ENCODE measurements around the gene PEX12.

PEX12 gene

DNA sequence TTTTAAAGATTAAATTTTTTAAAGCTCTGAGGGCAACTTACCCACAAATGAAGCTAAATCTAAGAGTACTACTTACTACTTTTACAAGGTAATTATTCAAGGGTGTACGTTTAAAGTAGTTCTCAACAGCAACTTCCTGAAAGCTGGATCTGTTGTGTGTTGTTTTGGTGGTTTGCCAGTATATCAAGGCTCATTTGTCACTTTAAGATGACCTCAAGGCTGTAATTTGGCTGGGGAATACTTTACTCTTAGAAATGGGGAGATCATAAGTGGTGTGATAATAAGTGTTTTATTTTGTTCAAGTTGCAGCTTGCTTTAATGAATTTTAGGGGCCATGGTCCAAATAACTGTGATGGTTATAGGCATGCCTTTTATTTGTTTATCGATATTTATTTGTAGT lies 39.1 kb upstream of the PEX12 start:
- H3K4me2 ChIP-seq (ENCODE audit: low read length, poor library complexity, severe bottlenecking) = no peak overlapping the region
- no peak overlapping the region for H3K14ac ChIP-seq (ENCODE audit: low read length in 2 of 2)
- no peak for DNase-seq
- H3K9ac ChIP-seq (ENCODE audit: low read length) = no peak overlapping the region
- H3K27me3 ChIP-seq (ENCODE audit: control insufficient read depth in 1 of 2, insufficient read depth in 1 of 2, low read length in 2 of 2) = no peaks in the 10 kb centered on the region
- no peak overlapping the region for H3K4ac ChIP-seq (ENCODE audit: low read depth in 1 of 2, low read length in 2 of 2)
- H4K91ac ChIP-seq (ENCODE audit: low read length) = no peak overlapping the region
- no peak overlapping the region for H2BK15ac ChIP-seq (ENCODE audit: low read depth, poor library complexity, severe bottlenecking)
- H2BK12ac ChIP-seq (ENCODE audit: low read length in 2 of 2) = no peak overlapping the region
- no peak overlapping the region for H3K27ac ChIP-seq (ENCODE audit: low read length, poor library complexity, severe bottlenecking)
- H2BK120ac ChIP-seq (ENCODE audit: low read depth, low read length) = no peak overlapping the region
- no peak overlapping the region for H2AK5ac ChIP-seq (ENCODE audit: low read length, severe bottlenecking)
- no peak overlapping the region for H2BK5ac ChIP-seq (ENCODE audit: low read depth, low read length, poor library complexity, severe bottlenecking)
- no peak overlapping the region for H4K8ac ChIP-seq (ENCODE audit: low read length)
- H3K4me1 ChIP-seq (ENCODE audit: control insufficient read depth, insufficient read depth, low read depth, low read length) = no peaks in the 10 kb centered on the region
- peaks cover 12 to 50% of the 10 kb centered on the region in 2 experiments for H3K36me3 ChIP-seq (ENCODE audit: control insufficient read depth in 1 of 2, insufficient read depth in 2 of 2, low read depth in 1 of 2, low read length in 2 of 2)
- H3K9me3 ChIP-seq (ENCODE audit: control insufficient read depth, low read length) = no peaks in the 10 kb centered on the region
- H3K23ac ChIP-seq (ENCODE audit: low read length in 2 of 2) = no peak overlapping the region
- H3K79me1 ChIP-seq (replicated peaks; ENCODE audit: low read length, poor library complexity, severe bottlenecking) = peaks cover 18% of the 10 kb centered on the region
- no peak overlapping the region for H2AFZ ChIP-seq (ENCODE audit: low read depth, low read length)
- H3K18ac ChIP-seq (ENCODE audit: low read depth in 1 of 2, low read length in 2 of 2) = no peak overlapping the region
- H3K4me3 ChIP-seq (ENCODE audit: insufficient read depth in 1 of 2, low read depth in 1 of 2, low read length in 2 of 2) = no peak overlapping the region
- 57% methylated on average over 1 of the region's 2 CpGs for WGBS

DNA sequence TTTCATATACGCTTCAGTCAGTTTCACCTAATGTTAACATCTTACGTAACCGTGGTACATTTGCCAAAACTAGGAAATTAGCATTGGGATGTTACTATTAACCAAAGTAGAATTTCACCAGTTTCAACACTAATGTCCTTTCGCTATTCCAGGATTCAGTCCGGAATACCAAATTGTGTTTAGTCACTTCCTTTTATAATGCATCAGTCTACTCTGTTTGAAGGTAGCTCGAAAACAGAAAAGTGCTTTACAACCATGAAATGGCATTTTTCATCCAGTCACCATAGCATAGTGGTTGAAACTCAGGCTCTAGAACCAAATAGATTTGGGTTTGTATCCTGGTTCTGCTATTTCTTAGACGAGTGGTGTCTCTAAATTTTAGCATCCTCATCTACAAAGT lies 38.2 kb upstream of the PEX12 start:
- Histone ChIP-seq H2AK5ac (ENCODE audit: low read length, severe bottlenecking) (no peak overlapping the region), H2BK15ac (ENCODE audit: low read depth, poor library complexity, severe bottlenecking) (no peak overlapping the region), H3K27ac (ENCODE audit: low read length, poor library complexity, severe bottlenecking) (no peak overlapping the region), H3K18ac (ENCODE audit: low read depth in 1 of 2, low read length in 2 of 2) (no peak overlapping the region), H4K91ac (ENCODE audit: low read length) (no peak overlapping the region), H2BK12ac (ENCODE audit: low read length in 2 of 2) (no peak overlapping the region), H3K4me1 (ENCODE audit: control insufficient read depth, insufficient read depth, low read depth, low read length) (no peaks in the 10 kb centered on the region), H4K8ac (ENCODE audit: low read length) (no peak overlapping the region), H3K27me3 (ENCODE audit: control insufficient read depth in 1 of 2, insufficient read depth in 1 of 2, low read length in 2 of 2) (no peaks in the 10 kb centered on the region), H3K79me1 (replicated peaks; ENCODE audit: low read length, poor library complexity, severe bottlenecking) (peaks cover 18% of the 10 kb centered on the region), H3K4me2 (ENCODE audit: low read length, poor library complexity, severe bottlenecking) (no peak overlapping the region), H2BK5ac (ENCODE audit: low read depth, low read length, poor library complexity, severe bottlenecking) (no peak overlapping the region), H2AFZ (ENCODE audit: low read depth, low read length) (no peak overlapping the region), H3K9ac (ENCODE audit: low read length) (no peak overlapping the region), H3K9me3 (ENCODE audit: control insufficient read depth, low read length) (no peaks in the 10 kb centered on the region), H3K23ac (ENCODE audit: low read length in 2 of 2) (no peak overlapping the region), H3K14ac (ENCODE audit: low read length in 2 of 2) (no peak overlapping the region), H3K4ac (ENCODE audit: low read depth in 1 of 2, low read length in 2 of 2) (no peak overlapping the region), H3K4me3 (ENCODE audit: insufficient read depth in 1 of 2, low read depth in 1 of 2, low read length in 2 of 2) (no peak overlapping the region), H2BK120ac (ENCODE audit: low read depth, low read length) (no peak overlapping the region), H3K36me3 (ENCODE audit: control insufficient read depth in 1 of 2, insufficient read depth in 2 of 2, low read depth in 1 of 2, low read length in 2 of 2) (peaks cover 12 to 54% of the 10 kb centered on the region in 2 experiments)
- no peak for DNase-seq
- WGBS = 96% methylated on average over 6 of the region's 7 CpGs

DNA sequence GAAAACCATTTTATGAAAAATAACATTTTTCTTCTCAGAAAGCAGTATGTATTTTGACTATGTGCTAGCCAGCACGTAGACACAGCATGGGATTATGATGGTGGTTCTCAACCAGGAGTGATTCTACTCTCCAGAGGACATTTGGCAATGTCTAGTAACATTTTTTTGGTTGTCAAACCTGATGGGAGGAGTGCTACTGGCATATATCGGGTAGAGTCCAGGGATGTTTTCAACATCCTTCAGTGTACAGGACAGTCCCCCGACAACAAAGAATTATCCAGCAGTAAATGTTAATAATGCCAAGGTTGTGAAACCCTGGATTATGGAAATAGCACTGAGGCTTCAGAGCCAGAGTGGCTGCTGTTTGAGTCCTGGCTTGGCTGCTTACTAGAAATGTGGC lies 36.4 kb upstream of the PEX12 start:
- H3K36me3 ChIP-seq (ENCODE audit: control insufficient read depth in 1 of 2, insufficient read depth in 2 of 2, low read depth in 1 of 2, low read length in 2 of 2) = peaks cover 15 to 58% of the 10 kb centered on the region in 2 experiments
- H2AK5ac ChIP-seq (ENCODE audit: low read length, severe bottlenecking) = no peak overlapping the region
- no peak overlapping the region for H4K91ac ChIP-seq (ENCODE audit: low read length)
- H3K27me3 ChIP-seq (ENCODE audit: control insufficient read depth in 1 of 2, insufficient read depth in 1 of 2, low read length in 2 of 2) = no peaks in the 10 kb centered on the region
- no peak overlapping the region for H2AFZ ChIP-seq (ENCODE audit: low read depth, low read length)
- no peaks in the 10 kb centered on the region for H3K9me3 ChIP-seq (ENCODE audit: control insufficient read depth, low read length)
- no peak overlapping the region for H2BK12ac ChIP-seq (ENCODE audit: low read length in 2 of 2)
- H3K18ac ChIP-seq (ENCODE audit: low read depth in 1 of 2, low read length in 2 of 2) = no peak overlapping the region
- 98% methylated on average over 3 of the region's 3 CpGs for WGBS
- H3K4me2 ChIP-seq (ENCODE audit: low read length, poor library complexity, severe bottlenecking) = no peak overlapping the region
- no peak overlapping the region for H3K9ac ChIP-seq (ENCODE audit: low read length)
- H2BK5ac ChIP-seq (ENCODE audit: low read depth, low read length, poor library complexity, severe bottlenecking) = no peak overlapping the region
- no peak overlapping the region for H3K23ac ChIP-seq (ENCODE audit: low read length in 2 of 2)
- H3K4me3 ChIP-seq (ENCODE audit: insufficient read depth in 1 of 2, low read depth in 1 of 2, low read length in 2 of 2) = no peak overlapping the region
- no peak overlapping the region for H3K27ac ChIP-seq (ENCODE audit: low read length, poor library complexity, severe bottlenecking)
- no peak for DNase-seq
- no peak overlapping the region for H3K14ac ChIP-seq (ENCODE audit: low read length in 2 of 2)
- no peak overlapping the region for H2BK15ac ChIP-seq (ENCODE audit: low read depth, poor library complexity, severe bottlenecking)
- no peak overlapping the region for H2BK120ac ChIP-seq (ENCODE audit: low read depth, low read length)
- no peak overlapping the region for H4K8ac ChIP-seq (ENCODE audit: low read length)
- H3K79me1 ChIP-seq (replicated peaks; ENCODE audit: low read length, poor library complexity, severe bottlenecking) = peaks cover 11% of the 10 kb centered on the region
- no peak overlapping the region for H3K4ac ChIP-seq (ENCODE audit: low read depth in 1 of 2, low read length in 2 of 2)
- no peaks in the 10 kb centered on the region for H3K4me1 ChIP-seq (ENCODE audit: control insufficient read depth, insufficient read depth, low read depth, low read length)

DNA sequence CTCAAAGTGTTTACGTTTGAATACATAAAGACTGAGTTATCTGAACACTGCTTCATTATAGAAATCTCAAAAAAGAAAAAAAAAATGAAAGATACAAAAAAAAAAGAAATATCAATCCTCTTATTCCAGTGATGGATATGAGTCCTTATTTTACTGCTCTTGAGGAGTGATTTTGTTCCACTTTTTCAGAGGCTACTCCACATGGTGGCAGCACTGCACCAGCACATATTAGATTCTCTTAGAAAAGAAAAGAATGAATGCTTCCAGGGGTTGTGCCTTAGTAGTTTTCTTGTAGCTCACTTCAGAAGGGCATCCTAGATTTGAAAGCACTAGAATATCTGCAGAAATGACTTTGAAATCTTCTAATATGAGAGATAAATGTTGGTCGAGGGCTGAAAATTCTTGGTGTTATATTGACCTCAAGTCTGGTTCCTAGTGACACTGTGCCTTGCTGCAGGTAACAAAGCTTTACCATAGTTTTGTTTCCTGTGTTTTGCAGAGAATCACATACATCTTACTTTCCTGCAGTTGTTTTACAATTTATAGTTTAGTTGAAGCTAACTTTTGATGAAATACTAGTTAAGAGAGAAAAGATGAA lies 34.7 kb upstream of the PEX12 start:
- WGBS = 91% methylated on average over 1 of the region's 2 CpGs
- no peak overlapping the region for H4K8ac ChIP-seq (ENCODE audit: low read length)

More for the DNA sequence above, 34.7 kb upstream of the PEX12 start:
- Histone ChIP-seq H3K4me1 (ENCODE audit: control insufficient read depth, insufficient read depth, low read depth, low read length) (no peaks in the 10 kb centered on the region), H2AFZ (ENCODE audit: low read depth, low read length) (no peak overlapping the region), H3K79me1 (replicated peaks; ENCODE audit: low read length, poor library complexity, severe bottlenecking) (peaks cover 15% of the 10 kb centered on the region), H3K14ac (ENCODE audit: low read length in 2 of 2) (no peak overlapping the region), H3K23ac (ENCODE audit: low read length in 2 of 2) (no peak overlapping the region), H3K9me3 (ENCODE audit: control insufficient read depth, low read length) (no peaks in the 10 kb centered on the region), H3K18ac (ENCODE audit: low read depth in 1 of 2, low read length in 2 of 2) (no peak overlapping the region), H2BK120ac (ENCODE audit: low read depth, low read length) (no peak overlapping the region), H2BK12ac (ENCODE audit: low read length in 2 of 2) (no peak overlapping the region), H2BK15ac (ENCODE audit: low read depth, poor library complexity, severe bottlenecking) (no peak overlapping the region), H3K27me3 (ENCODE audit: control insufficient read depth in 1 of 2, insufficient read depth in 1 of 2, low read length in 2 of 2) (no peaks in the 10 kb centered on the region), H3K9ac (ENCODE audit: low read length) (no peak overlapping the region), H2BK5ac (ENCODE audit: low read depth, low read length, poor library complexity, severe bottlenecking) (no peak overlapping the region), H4K91ac (ENCODE audit: low read length) (no peak overlapping the region), H3K27ac (ENCODE audit: low read length, poor library complexity, severe bottlenecking) (no peak overlapping the region), H3K36me3 (ENCODE audit: control insufficient read depth in 1 of 2, insufficient read depth in 2 of 2, low read depth in 1 of 2, low read length in 2 of 2) (peaks cover 20 to 59% of the 10 kb centered on the region in 2 experiments), H3K4ac (ENCODE audit: low read depth in 1 of 2, low read length in 2 of 2) (no peak overlapping the region), H3K4me2 (ENCODE audit: low read length, poor library complexity, severe bottlenecking) (no peak overlapping the region), H2AK5ac (ENCODE audit: low read length, severe bottlenecking) (no peak overlapping the region), H3K4me3 (ENCODE audit: insufficient read depth in 1 of 2, low read depth in 1 of 2, low read length in 2 of 2) (no peak overlapping the region)
- peak; percentile 74 for DNase-seq

Data from mesenchymal stem cell (in vitro differentiated cells and primary cell).